GM23248 (cell line): ENCODE results near the gene CANT1.

ENCODE experiments used
- EZH2 ChIP-seq: fragments of 200-600 bp; sonication (generic); IDR thresholded peaks from 2 replicates; pipeline ENCODE4 v1.6.1; 2018; ENCODE audit warnings: antibody characterized with exemption, mild to moderate bottlenecking; ENCODE audit not compliant: insufficient read depth, poor library complexity, severe bottlenecking
- EZH2phosphoT487 ChIP-seq: fragments of 200-600 bp; sonication (generic); IDR thresholded peaks from 2 replicates; pipeline ENCODE4 v1.6.1; 2018; ENCODE audit warnings: antibody characterized with exemption, moderate library complexity, mild to moderate bottlenecking, low read depth; ENCODE audit not compliant: insufficient read depth

DNA sequence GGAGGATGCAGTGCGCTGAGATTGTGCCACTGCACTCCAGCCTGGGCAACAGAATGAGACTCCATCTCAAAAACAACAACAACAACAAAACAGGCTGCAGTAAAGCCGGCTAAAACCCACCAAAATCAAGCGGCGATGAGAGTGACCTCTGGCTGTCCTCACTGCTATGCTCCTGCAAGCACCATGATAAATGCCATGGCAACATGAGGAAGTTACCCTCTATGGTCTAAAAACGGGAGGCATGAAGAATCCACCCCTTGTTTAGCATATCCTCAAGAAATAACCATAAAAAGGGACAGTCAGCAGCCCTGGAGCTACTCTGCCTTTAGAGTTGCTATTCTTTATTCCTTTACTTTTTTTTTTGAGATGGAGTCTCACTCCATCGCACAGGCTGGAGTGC, 21.4 kb downstream of the CANT1 start:
- no peak for TF ChIP-seq EZH2
- TF ChIP-seq EZH2phosphoT487: no peak
